RWPE2 (cell line): ENCODE measurements around the gene INHBE.
"Not testable (repeated sequence)": the region's sequence is repeated elsewhere in the genome, so short reads cannot be mapped to it uniquely, and the experiment has no call there.

ENCODE experiments used
- ATAC-seq: fragments of 200-7000 bp; cut with Tn5 transposase; 3 replicates; pipeline ENCODE4 v1.9.1; 2021; ENCODE audit warnings: low read depth
- DNase-seq: peaks from one replicate; pipeline ENCODE4 v3.0.0-alpha.2; 2020; ENCODE audit warnings: low spot score
- H3K27ac ChIP-seq: fragments of 450-650 bp; 2 replicates; pipeline ENCODE4 v1.5.1; 2017; ENCODE audit warnings: mild to moderate bottlenecking; ENCODE audit not compliant: poor library complexity, severe bottlenecking
- H3K27me3 ChIP-seq: fragments of 250-450 bp; sonication (Bioruptor Pico); 2 replicates; pipeline ENCODE4 v1.5.1; 2021; ENCODE audit warnings: mild to moderate bottlenecking, moderate library complexity; ENCODE audit not compliant: insufficient read depth, poor library complexity, severe bottlenecking
- H3K36me3 ChIP-seq: fragments of 250-450 bp; sonication (Bioruptor Pico); 2 replicates; pipeline ENCODE4 v1.5.1; 2020; ENCODE audit warnings: low read depth, mild to moderate bottlenecking, moderate library complexity
- H3K4me1 ChIP-seq: fragments of 250-450 bp; sonication (Bioruptor Pico); 2 replicates; pipeline ENCODE4 v1.5.1; 2021; ENCODE audit warnings: mild to moderate bottlenecking, moderate library complexity; ENCODE audit not compliant: insufficient read depth, poor library complexity, severe bottlenecking
- H3K4me3 ChIP-seq: fragments of 250-450 bp; sonication (Bioruptor Pico); 2 replicates; pipeline ENCODE4 v1.5.1; 2021; ENCODE audit warnings: mild to moderate bottlenecking, moderate library complexity; ENCODE audit not compliant: severe bottlenecking
- H3K9me3 ChIP-seq: fragments of 250-450 bp; sonication (Bioruptor Pico); 2 replicates; pipeline ENCODE4 v1.5.1; 2021; ENCODE audit warnings: mild to moderate bottlenecking, moderate library complexity; ENCODE audit not compliant: severe bottlenecking
- TF ChIP-seq, protein P1 (sequence below): fragments of 450-650 bp; IDR thresholded peaks from one replicate; pipeline ENCODE4 v1.5.1; 2017; ENCODE audit warnings: mild to moderate bottlenecking, moderate library complexity; ENCODE audit not compliant: poor library complexity, severe bottlenecking

Gene INHBE

GRCh38 chr12:57491393-57492280 is 36.5 kb downstream of the INHBE start:
- ATAC-seq (no peak), DNase-seq (no peak)
- no peaks in the 10 kb centered on the region for H3K9me3 ChIP-seq
- TF ChIP-seq, protein P1, sequence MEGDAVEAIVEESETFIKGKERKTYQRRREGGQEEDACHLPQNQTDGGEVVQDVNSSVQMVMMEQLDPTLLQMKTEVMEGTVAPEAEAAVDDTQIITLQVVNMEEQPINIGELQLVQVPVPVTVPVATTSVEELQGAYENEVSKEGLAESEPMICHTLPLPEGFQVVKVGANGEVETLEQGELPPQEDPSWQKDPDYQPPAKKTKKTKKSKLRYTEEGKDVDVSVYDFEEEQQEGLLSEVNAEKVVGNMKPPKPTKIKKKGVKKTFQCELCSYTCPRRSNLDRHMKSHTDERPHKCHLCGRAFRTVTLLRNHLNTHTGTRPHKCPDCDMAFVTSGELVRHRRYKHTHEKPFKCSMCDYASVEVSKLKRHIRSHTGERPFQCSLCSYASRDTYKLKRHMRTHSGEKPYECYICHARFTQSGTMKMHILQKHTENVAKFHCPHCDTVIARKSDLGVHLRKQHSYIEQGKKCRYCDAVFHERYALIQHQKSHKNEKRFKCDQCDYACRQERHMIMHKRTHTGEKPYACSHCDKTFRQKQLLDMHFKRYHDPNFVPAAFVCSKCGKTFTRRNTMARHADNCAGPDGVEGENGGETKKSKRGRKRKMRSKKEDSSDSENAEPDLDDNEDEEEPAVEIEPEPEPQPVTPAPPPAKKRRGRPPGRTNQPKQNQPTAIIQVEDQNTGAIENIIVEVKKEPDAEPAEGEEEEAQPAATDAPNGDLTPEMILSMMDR = peak; percentile 17
- H3K4me3 ChIP-seq = no peak overlapping the region
- H3K36me3 ChIP-seq = peaks cover 63% of the 10 kb centered on the region
- H3K27me3 ChIP-seq = no peaks in the 10 kb centered on the region
- peaks cover 5% of the 10 kb centered on the region for H3K4me1 ChIP-seq
- no peak overlapping the region for H3K27ac ChIP-seq

GRCh38 chr12:57495051-57495701 is 40.1 kb downstream of the INHBE start:
- H3K36me3 ChIP-seq = peaks cover 76% of the 10 kb centered on the region

GRCh38 chr12:57496822-57497221 is 41.7 kb downstream of the INHBE start:
- Histone ChIP-seq H3K27me3 (no peaks in the 10 kb centered on the region), H3K27ac (no peak overlapping the region), H3K9me3 (no peaks in the 10 kb centered on the region), H3K4me3 (no peak overlapping the region), H3K4me1 (no peaks in the 10 kb centered on the region), H3K36me3 (peaks cover 77% of the 10 kb centered on the region)
- TF ChIP-seq, protein P1 = no peak
- no peak for ATAC-seq
- no peak for DNase-seq

More at GRCh38 chr12:57495051-57495701, 40.1 kb downstream of the INHBE start:
- H3K4me3 ChIP-seq, DNase-seq, ATAC-seq, H3K27me3 ChIP-seq, H3K9me3 ChIP-seq, H3K4me1 ChIP-seq, H3K27ac ChIP-seq: not testable (repeated sequence)

DNA sequence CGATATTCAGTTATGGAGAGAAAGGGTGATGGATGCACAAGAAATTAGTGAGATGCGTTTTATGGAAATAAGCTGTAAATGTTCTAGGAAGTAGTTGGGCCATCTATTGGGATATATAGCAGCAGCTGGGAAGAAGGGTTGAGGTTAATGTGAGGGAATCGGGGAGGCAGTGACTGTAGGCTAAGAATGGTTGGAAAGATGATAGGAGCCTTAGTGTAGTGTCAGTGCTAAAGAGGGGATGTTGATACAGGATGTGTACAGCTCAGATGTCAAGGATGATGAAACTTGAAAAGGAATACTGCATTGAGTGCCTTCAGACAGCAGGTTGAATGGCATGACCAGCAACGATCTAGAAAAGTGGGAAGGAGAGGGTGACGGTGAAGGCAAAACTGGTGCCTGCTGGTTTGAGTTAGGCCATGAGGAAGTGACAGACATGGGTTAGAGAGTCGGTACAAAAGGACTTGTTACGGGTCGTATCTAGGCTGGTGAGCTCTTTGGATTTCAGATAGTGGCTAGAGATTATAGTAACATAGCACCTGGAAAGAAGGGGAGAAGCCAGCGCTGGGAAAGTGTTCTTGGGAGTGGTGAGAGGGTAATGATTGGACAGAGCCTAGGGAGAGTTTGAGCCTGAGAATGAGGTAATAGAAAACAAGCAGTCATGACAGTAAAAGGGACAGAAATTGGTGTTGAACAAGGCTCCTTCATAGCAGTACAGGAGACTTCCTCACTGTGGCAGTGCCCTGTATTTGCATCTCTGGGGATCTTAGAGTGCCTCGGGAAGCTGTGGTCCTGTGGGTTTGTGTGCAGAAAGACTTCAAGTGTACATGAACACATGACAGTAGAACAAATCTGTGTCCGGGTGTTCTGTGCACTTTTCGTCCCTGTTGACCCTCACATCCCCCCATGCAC is 42.4 kb downstream of the INHBE start:
- Histone ChIP-seq H3K4me3 (no peak overlapping the region), H3K27me3 (no peaks in the 10 kb centered on the region), H3K9me3 (no peaks in the 10 kb centered on the region), H3K27ac (no peak overlapping the region), H3K4me1 (no peaks in the 10 kb centered on the region), H3K36me3 (peaks cover 77% of the 10 kb centered on the region)
- no peak for ATAC-seq
- no peak for DNase-seq
- TF ChIP-seq, protein P1 = no peak

GRCh38 chr12:57498132-57498502 is 43.0 kb downstream of the INHBE start:
- no peak overlapping the region for H3K27ac ChIP-seq
- peaks cover 77% of the 10 kb centered on the region for H3K36me3 ChIP-seq
- ATAC-seq = no peak

More at GRCh38 chr12:57498132-57498502, 43.0 kb downstream of the INHBE start:
- TF ChIP-seq, protein P1 = no peak
- H3K9me3 ChIP-seq = no peaks in the 10 kb centered on the region
- no peak for DNase-seq
- no peaks in the 10 kb centered on the region for H3K4me1 ChIP-seq
- no peak overlapping the region for H3K4me3 ChIP-seq
- no peaks in the 10 kb centered on the region for H3K27me3 ChIP-seq
